Measurements from ENCODE around the gene DCN. TPM values are rescaled to one million over a fixed set of nuclear protein-coding genes. Genes with fewer than 3 reads are reported as not detected.
A peak's percentile ranks its signal among the peaks of the same experiment; 100 is the strongest.

The DCN gene
- polyA plus RNA-seq, 1 of the 3 experiments (the other 2 are of a cell fraction), result 5.5 TPM

DNA sequence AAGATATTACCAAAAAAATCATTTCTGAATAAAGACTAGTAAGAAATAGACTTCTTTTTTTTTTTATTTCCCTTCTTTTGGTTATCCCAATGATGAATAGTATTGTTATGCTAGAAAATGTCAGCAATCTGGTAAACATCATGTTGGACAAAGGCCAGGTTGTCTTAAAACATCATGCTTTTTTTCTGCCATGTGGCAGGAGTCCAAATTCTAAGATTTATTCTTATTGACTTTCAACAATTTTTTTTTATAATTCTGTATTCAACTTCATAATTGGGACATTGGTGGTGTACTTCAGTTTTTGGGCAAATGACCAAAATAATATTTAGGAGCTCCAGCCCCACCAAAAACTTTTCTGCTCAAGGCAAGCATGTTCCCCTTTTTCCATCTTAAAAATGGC lies 10.5 kb downstream of the DCN start:
- no peaks in the 10 kb centered on the region for H4K20me1 ChIP-seq (ENCODE audit: insufficient read depth)
- TF ChIP-seq EZH2phosphoT487 (IDR thresholded peaks at IDR 0.05; ENCODE audit: borderline replicate concordance, low read depth) (no peak), NFIC (IDR thresholded peaks at IDR 0.05; ENCODE audit: borderline replicate concordance) (peak; percentile 50), PBX3 (IDR thresholded peaks at IDR 0.05) (peak; percentile 51), TCF12 (IDR thresholded peaks at IDR 0.05) (peak; percentile 53), JUND (IDR thresholded peaks at IDR 0.05) (0 out of 2 replicates have a peak, but pooled peaks have one; percentile 10)
- H2AFZ ChIP-seq (ENCODE audit: low read depth), result no peak overlapping the region
- no peaks in the 10 kb centered on the region for H3K27me3 ChIP-seq (ENCODE audit: insufficient read depth)
- H3K36me3 ChIP-seq (replicated peaks in 1 of 2; ENCODE audit: control insufficient read depth in 1 of 2, insufficient read depth in 2 of 2, low read length in 1 of 2), result no peaks in the 10 kb centered on the region
- H3K9me3 ChIP-seq, result no peaks in the 10 kb centered on the region; the same call in 1 of the 2 replicates
- H3K4me2 ChIP-seq, result no peak overlapping the region
- H3K4me3 ChIP-seq (ENCODE audit: low read depth in 2 of 2, low read length in 1 of 2), result no peak overlapping the region
- H3K27ac ChIP-seq (ENCODE audit: low read depth in 2 of 2, low read length in 1 of 2), result peak overlapping the region in 1 of 2 experiments; percentile 61; a peak in 1 of 4 replicates
- H3K9ac ChIP-seq, result no peak overlapping the region
- no peaks in the 10 kb centered on the region for H3F3A ChIP-seq (replicated peaks; ENCODE audit: insufficient read depth)
- no peaks in the 10 kb centered on the region for H3K9me2 ChIP-seq
- ChIA-PET CTCF (interaction anchor here (0.8 to 2.3 kb wide), 4 partner anchors 8 to 193 kb away, joined by 3 to 15 read pairs (median 5); no protein-coding TSS in a partner anchor), POLR2A (no interaction called here)
- peaks cover 0 to 6% of the 10 kb centered on the region in 2 experiments; a peak in 2 of 4 replicates for H3K4me1 ChIP-seq (ENCODE audit: control insufficient read depth in 1 of 2, insufficient read depth in 2 of 2, low read depth in 1 of 2, low read length in 1 of 2)
- DNase-seq, result no peak
- H3K79me2 ChIP-seq (ENCODE audit: insufficient read depth), result no peaks in the 10 kb centered on the region

- Histone ChIP-seq H4K20me1 (ENCODE audit: insufficient read depth) (no peaks in the 10 kb centered on the region), H3K4me1 (ENCODE audit: control insufficient read depth in 1 of 2, insufficient read depth in 2 of 2, low read depth in 1 of 2, low read length in 1 of 2) (peaks cover 0 to 6% of the 10 kb centered on the region in 2 experiments; a peak in 2 of 4 replicates), H3K9me3 (no peaks in the 10 kb centered on the region; the same call in 1 of the 2 replicates), H3F3A (replicated peaks; ENCODE audit: insufficient read depth) (no peaks in the 10 kb centered on the region), H3K4me3 (ENCODE audit: low read depth in 2 of 2, low read length in 1 of 2) (no peak overlapping the region), H3K79me2 (ENCODE audit: insufficient read depth) (no peaks in the 10 kb centered on the region), H3K36me3 (replicated peaks in 1 of 2; ENCODE audit: control insufficient read depth in 1 of 2, insufficient read depth in 2 of 2, low read length in 1 of 2) (no peaks in the 10 kb centered on the region), H2AFZ (ENCODE audit: low read depth) (no peak overlapping the region), H3K4me2 (no peak overlapping the region), H3K27ac (ENCODE audit: low read depth in 2 of 2, low read length in 1 of 2) (peak overlapping the region in 1 of 2 experiments; percentile 61; a peak in 2 of 4 replicates), H3K9me2 (no peaks in the 10 kb centered on the region), H3K9ac (no peak overlapping the region), H3K27me3 (ENCODE audit: insufficient read depth) (no peaks in the 10 kb centered on the region)
- DNase-seq, result peak; percentile 4
- 42% methylated on average over 2 of the region's 2 CpGs for WGBS (ENCODE audit: low lambda C conversion rate)
- ChIA-PET CTCF (interaction anchor here (1.1 to 2.3 kb wide), 3 partner anchors 33 to 192 kb away, joined by 3 to 15 read pairs (median 5); no protein-coding TSS in a partner anchor), POLR2A (no interaction called here)
- peak; percentile 39 for TF ChIP-seq RAD21 (IDR thresholded peaks at IDR 0.05; ENCODE audit: low read length)
- TF ChIP-seq, protein P1, sequence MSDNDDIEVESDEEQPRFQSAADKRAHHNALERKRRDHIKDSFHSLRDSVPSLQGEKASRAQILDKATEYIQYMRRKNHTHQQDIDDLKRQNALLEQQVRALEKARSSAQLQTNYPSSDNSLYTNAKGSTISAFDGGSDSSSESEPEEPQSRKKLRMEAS (IDR thresholded peaks at IDR 0.05; ENCODE audit: low read depth), result no peak
Observed at GRCh38 chr12:91171476-91171875, 11.1 kb downstream of the DCN start.

- Histone ChIP-seq H3K9me2 (no peaks in the 10 kb centered on the region), H2AFZ (ENCODE audit: low read depth) (no peak overlapping the region), H3K4me1 (ENCODE audit: control insufficient read depth in 1 of 2, insufficient read depth in 2 of 2, low read depth in 1 of 2, low read length in 1 of 2) (no peaks in the 10 kb centered on the region), H3F3A (replicated peaks; ENCODE audit: insufficient read depth) (no peaks in the 10 kb centered on the region), H4K20me1 (ENCODE audit: insufficient read depth) (no peaks in the 10 kb centered on the region), H3K79me2 (ENCODE audit: insufficient read depth) (no peaks in the 10 kb centered on the region), H3K9ac (no peak overlapping the region), H3K4me2 (no peak overlapping the region), H3K9me3 (no peaks in the 10 kb centered on the region; the same call in 1 of the 2 replicates), H3K27ac (ENCODE audit: low read depth in 2 of 2, low read length in 1 of 2) (no peak overlapping the region), H3K4me3 (ENCODE audit: low read depth in 2 of 2, low read length in 1 of 2) (no peak overlapping the region), H3K27me3 (ENCODE audit: insufficient read depth) (no peaks in the 10 kb centered on the region), H3K36me3 (replicated peaks in 1 of 2; ENCODE audit: control insufficient read depth in 1 of 2, insufficient read depth in 2 of 2, low read length in 1 of 2) (no peaks in the 10 kb centered on the region)
- DNase-seq, result no peak
- CTCF ChIA-PET, result interaction anchor here (0.8 kb wide), 1 partner anchor 13 kb away, joined by 3 read pairs; no protein-coding TSS in a partner anchor
- POLR2A ChIA-PET, result no interaction called here
- TF ChIP-seq POLR2AphosphoS5 (IDR thresholded peaks at IDR 0.05; ENCODE audit: low read depth, low read length) (no peak), FOSL2 (IDR thresholded peaks at IDR 0.05; ENCODE audit: borderline replicate concordance, low read depth) (no peak), TEAD4 (IDR thresholded peaks at IDR 0.05; ENCODE audit: borderline replicate concordance, insufficient read depth) (no peak), FOXJ3 (CRISPR knock-in tag; IDR thresholded peaks at IDR 0.05) (no peak), JUND (IDR thresholded peaks at IDR 0.05) (no peak), NFIC (IDR thresholded peaks at IDR 0.05; ENCODE audit: borderline replicate concordance) (no peak), SMC3 (IDR thresholded peaks at IDR 0.05; ENCODE audit: low read depth, low read length) (no peak), REST (IDR thresholded peaks at IDR 0.05; ENCODE audit: low read depth, low read length) (no peak), USF1 (IDR thresholded peaks at IDR 0.05; ENCODE audit: borderline replicate concordance, low read depth) (no peak), TCF12 (IDR thresholded peaks at IDR 0.05) (no peak)
- TF ChIP-seq, protein P2, sequence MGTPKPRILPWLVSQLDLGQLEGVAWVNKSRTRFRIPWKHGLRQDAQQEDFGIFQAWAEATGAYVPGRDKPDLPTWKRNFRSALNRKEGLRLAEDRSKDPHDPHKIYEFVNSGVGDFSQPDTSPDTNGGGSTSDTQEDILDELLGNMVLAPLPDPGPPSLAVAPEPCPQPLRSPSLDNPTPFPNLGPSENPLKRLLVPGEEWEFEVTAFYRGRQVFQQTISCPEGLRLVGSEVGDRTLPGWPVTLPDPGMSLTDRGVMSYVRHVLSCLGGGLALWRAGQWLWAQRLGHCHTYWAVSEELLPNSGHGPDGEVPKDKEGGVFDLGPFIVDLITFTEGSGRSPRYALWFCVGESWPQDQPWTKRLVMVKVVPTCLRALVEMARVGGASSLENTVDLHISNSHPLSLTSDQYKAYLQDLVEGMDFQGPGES (IDR thresholded peaks at IDR 0.05; ENCODE audit: low read depth, low read length), result no peak
Observed at GRCh38 chr12:91163116-91163515, 19.5 kb downstream of the DCN start.
